CD4-positive, alpha-beta T cell treated with Interleukin-10 for 1 hour (primary cell): Measurements from ENCODE around the gene NMRK1.

Experiments used
- DNase-seq: peaks from one replicate; pipeline ENCODE4 v3.0.0-alpha.2; 2020

The NMRK1 gene

GRCh38 chr9:75087824-75088645 is at the start of gene NMRK1, which contains the start of gene OSTF1:
Gene NMRK1 (minus strand): TSS chr9:75088155. CDS start chr9:75083115, 5,040 bp downstream.
Gene OSTF1 (plus strand): TSS chr9:75088514. CDS start chr9:75088693, 179 bp downstream.
- DNase-seq = peak; percentile 94

- DNase-seq = no peak
These were observed 46.5 kb upstream of the NMRK1 start for GRCh38 chr9:75134495-75134894.

- DNase-seq = no peak
These were observed 45.4 kb upstream of the NMRK1 start for GRCh38 chr9:75133396-75133795.

GRCh38 chr9:75132244-75132643 is 44.3 kb upstream of the NMRK1 start:
- no peak for DNase-seq

GRCh38 chr9:75131700-75132099 is 43.7 kb upstream of the NMRK1 start:
- no peak for DNase-seq

- DNase-seq = no peak
These were observed 42.8 kb upstream of the NMRK1 start for GRCh38 chr9:75130621-75131230.

GRCh38 chr9:75130172-75130571 is 42.2 kb upstream of the NMRK1 start:
- DNase-seq = no peak

- DNase-seq = no peak
These were observed 40.6 kb upstream of the NMRK1 start for GRCh38 chr9:75128535-75128934.

- no peak for DNase-seq
These were observed 35.7 kb upstream of the NMRK1 start for GRCh38 chr9:75123696-75124095.

- no peak for DNase-seq
These were observed 34.1 kb upstream of the NMRK1 start for GRCh38 chr9:75121914-75122558.

GRCh38 chr9:75120686-75121085 is 32.7 kb upstream of the NMRK1 start:
- DNase-seq = no peak

- no peak for DNase-seq
These were observed 29.6 kb upstream of the NMRK1 start for GRCh38 chr9:75117564-75117963.

- DNase-seq = no peak
These were observed 28.4 kb upstream of the NMRK1 start for GRCh38 chr9:75116306-75116705.

GRCh38 chr9:75112789-75113188 is 24.8 kb upstream of the NMRK1 start:
- no peak for DNase-seq

GRCh38 chr9:75111019-75111622 is 23.2 kb upstream of the NMRK1 start:
- DNase-seq = no peak

- no peak for DNase-seq
These were observed 21.4 kb upstream of the NMRK1 start for GRCh38 chr9:75109210-75109839.

GRCh38 chr9:75108571-75108970 is 20.6 kb upstream of the NMRK1 start:
- DNase-seq = peak; percentile 26

GRCh38 chr9:75106857-75107256 is 18.9 kb upstream of the NMRK1 start:
- DNase-seq = no peak

- no peak for DNase-seq
These were observed 17.9 kb upstream of the NMRK1 start for GRCh38 chr9:75105841-75106240.

- no peak for DNase-seq
These were observed 17.1 kb upstream of the NMRK1 start for GRCh38 chr9:75105019-75105540.

- no peak for DNase-seq
These were observed 16.7 kb upstream of the NMRK1 start for GRCh38 chr9:75104607-75105006.

- DNase-seq = no peak
These were observed 14.3 kb upstream of the NMRK1 start for GRCh38 chr9:75102177-75102790.
